Adrenal gland (tissue), 5 donors: ENCODE measurements around the gene ADCY2.

Source experiments
- CTCF ChIP-seq, 6 experiments: fragments of 450-650 bp in 4 of 6; fragments of 200-600 bp in 2 of 6; sonication (generic) in 1 of 6; IDR thresholded peaks; 1 replicate in 5 of 6; 2 replicates in 1 of 6; pipeline versions ENCODE4 v1.5.1 to v1.8.0; 2016 to 2021; ENCODE audit warnings: antibody characterized with exemption in 6 of 6, mild to moderate bottlenecking in 2 of 6, moderate library complexity in 1 of 6
- POLR2A ChIP-seq, 2 donors: fragments of 450-650 bp; IDR thresholded peaks; one replicate each; pipeline ENCODE4 v1.6.1; 2017; ENCODE audit warnings: antibody characterized with exemption in 2 of 2, mild to moderate bottlenecking in 2 of 2, moderate library complexity in 1 of 2
- donor health status: DM: no; HTN: no; CAD: no.

GRCh38 chr5:7529880-7530279 is 133.9 kb downstream of the ADCY2 start:
- TF ChIP-seq POLR2A (IDR thresholded peaks at IDR 0.05) (no peak), CTCF (IDR thresholded peaks at IDR 0.05) (no peak)
